Mesangial cell (primary cell): ENCODE data around the gene SMYD3. TPM values are rescaled to one million over a fixed set of nuclear protein-coding genes. Genes with fewer than 3 reads are reported as not detected.

Experiments
- total RNA-seq: library from RNA; depleted of rRNA; stranded (reverse); fragments of >200 nt; gene quantifications from 2 replicates; pipeline ENCODE4 v1.2.3, GENCODE V29; 2015

Gene SMYD3
- total RNA-seq: 18.1 and 21.4 TPM in 2 replicates

DNA sequence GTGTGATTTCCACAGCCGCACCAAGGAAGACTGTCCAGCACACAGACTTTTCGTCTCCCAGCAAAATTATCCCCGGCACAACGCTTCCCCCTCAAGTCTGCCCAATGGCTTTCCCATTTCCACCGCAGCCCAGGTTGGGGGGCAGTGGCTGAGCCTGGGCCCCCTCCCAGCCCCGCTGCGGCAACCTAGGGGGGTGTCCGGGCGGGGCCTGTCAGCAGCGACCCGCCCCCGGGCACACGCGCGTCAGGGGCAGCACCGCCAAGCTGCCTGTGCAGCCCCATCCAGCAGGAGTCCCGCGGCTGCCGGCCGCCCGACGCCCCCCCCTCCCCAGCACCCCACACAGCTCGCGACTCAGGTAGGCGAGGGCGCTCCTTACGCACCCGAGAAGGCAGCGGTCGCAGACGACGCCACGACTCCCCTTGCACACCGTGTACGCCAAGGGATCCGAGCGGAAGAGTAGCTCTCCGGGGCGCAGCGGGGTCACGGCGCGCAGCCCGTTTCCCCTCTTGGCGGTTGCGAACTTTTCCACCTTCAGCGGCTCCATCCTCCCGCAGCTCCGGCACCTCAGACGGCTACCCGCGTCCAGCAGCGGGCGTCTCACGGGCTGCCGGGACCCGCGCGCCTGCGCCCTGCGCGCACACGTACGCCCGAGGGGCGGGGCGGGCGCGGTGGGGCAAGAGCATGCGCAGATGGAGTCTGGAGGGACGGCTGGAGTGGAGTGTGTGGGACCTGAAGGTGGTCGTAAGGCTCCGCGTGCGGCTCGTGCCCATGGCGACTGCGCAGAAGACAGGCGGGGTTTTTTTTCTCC lies at the start of gene SMYD3:
Gene SMYD3 (minus strand): TSS at position 606 of the 808 bp plus-strand sequence.

Other genes with a start within 250 kb of the SMYD3 start
- 8.2 and 8.6 TPM in 2 replicates for gene TFB2M, start 59.0 kb upstream of the SMYD3 start, total RNA-seq
- gene CNST, start 59.2 kb upstream of the SMYD3 start, total RNA-seq: 5.1 and 8.4 TPM in 2 replicates
- 34.7 and 48.0 TPM in 2 replicates for gene SCCPDH, start 217.1 kb upstream of the SMYD3 start, total RNA-seq